NB4 (cell line): ENCODE measurements around the gene BCL2.

Experiments used
- POLR2A ChIP-seq: IDR thresholded peaks from 2 replicates; pipeline ENCODE4 v1.6.1; 2011; ENCODE audit warnings: mild to moderate bottlenecking; ENCODE audit not compliant: insufficient read length; ENCODE audit errors: extremely low read depth
- TF ChIP-seq, protein P1 (sequence below): IDR thresholded peaks from one replicate; pipeline ENCODE4 v1.5.1; 2012; ENCODE audit warnings: low read depth, low read length

GRCh38 chr18:63173983-63174382 lies 145.6 kb downstream of the BCL2 start:
- TF ChIP-seq, protein P1, sequence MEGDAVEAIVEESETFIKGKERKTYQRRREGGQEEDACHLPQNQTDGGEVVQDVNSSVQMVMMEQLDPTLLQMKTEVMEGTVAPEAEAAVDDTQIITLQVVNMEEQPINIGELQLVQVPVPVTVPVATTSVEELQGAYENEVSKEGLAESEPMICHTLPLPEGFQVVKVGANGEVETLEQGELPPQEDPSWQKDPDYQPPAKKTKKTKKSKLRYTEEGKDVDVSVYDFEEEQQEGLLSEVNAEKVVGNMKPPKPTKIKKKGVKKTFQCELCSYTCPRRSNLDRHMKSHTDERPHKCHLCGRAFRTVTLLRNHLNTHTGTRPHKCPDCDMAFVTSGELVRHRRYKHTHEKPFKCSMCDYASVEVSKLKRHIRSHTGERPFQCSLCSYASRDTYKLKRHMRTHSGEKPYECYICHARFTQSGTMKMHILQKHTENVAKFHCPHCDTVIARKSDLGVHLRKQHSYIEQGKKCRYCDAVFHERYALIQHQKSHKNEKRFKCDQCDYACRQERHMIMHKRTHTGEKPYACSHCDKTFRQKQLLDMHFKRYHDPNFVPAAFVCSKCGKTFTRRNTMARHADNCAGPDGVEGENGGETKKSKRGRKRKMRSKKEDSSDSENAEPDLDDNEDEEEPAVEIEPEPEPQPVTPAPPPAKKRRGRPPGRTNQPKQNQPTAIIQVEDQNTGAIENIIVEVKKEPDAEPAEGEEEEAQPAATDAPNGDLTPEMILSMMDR = no peak
- no peak for TF ChIP-seq POLR2A
